ENCODE data around the gene BHLHE40. TPM values are rescaled to one million over a fixed set of nuclear protein-coding genes. Genes with fewer than 3 reads are reported as not detected.
A peak's percentile ranks its signal among the peaks of the same experiment; 100 is the strongest.

BHLHE40 gene
- total and polyA plus RNA-seq, 2 of the 13 experiments (the other 11 are each of a cell fraction or from before 2014, with no cell fraction given) = 1.8 to 51.0 TPM

GRCh38 chr3:5016211-5017161 lies 37.2 kb downstream of the BHLHE40 start (continued):
- no peak for TF ChIP-seq CEBPZ (IDR thresholded peaks at IDR 0.05; ENCODE audit: low read length)
- TF ChIP-seq CERS6 (CRISPR knock-in tag; IDR thresholded peaks at IDR 0.05) = no peak
- no peak for TF ChIP-seq ZFY (CRISPR knock-in tag; IDR thresholded peaks at IDR 0.05)
- TF ChIP-seq ZNF644 (CRISPR knock-in tag; IDR thresholded peaks at IDR 0.05; ENCODE audit: low read depth) = 0 out of 2 replicates have a peak, but pooled peaks have one; percentile 43
- no peak for TF ChIP-seq ZNF597 (CRISPR knock-in tag; IDR thresholded peaks at IDR 0.05)
- TF ChIP-seq BCLAF1 (IDR thresholded peaks at IDR 0.05) = no peak
- peak; percentile 66; the same call in 1 of the 2 replicates for TF ChIP-seq PPARG (CRISPR knock-in tag; conservative IDR thresholded peaks at IDR 0.05)
- no peak for TF ChIP-seq ATM (IDR thresholded peaks at IDR 0.05; ENCODE audit: borderline replicate concordance)
- TF ChIP-seq RARA (CRISPR knock-in tag; IDR thresholded peaks at IDR 0.05) = peak; percentile 98
- TF ChIP-seq LCORL (IDR thresholded peaks at IDR 0.05) = no peak
- TF ChIP-seq LCORL (CRISPR knock-in tag; IDR thresholded peaks at IDR 0.05) = peak; percentile 49; the same call in 1 of the 2 replicates
- TF ChIP-seq HNRNPL (IDR thresholded peaks at IDR 0.05; ENCODE audit: low read depth, low read length) = no peak
- no peak for TF ChIP-seq PREB (CRISPR knock-in tag; IDR thresholded peaks at IDR 0.05)
- no peak for TF ChIP-seq NR3C1 (CRISPR knock-in tag; IDR thresholded peaks at IDR 0.05)
- TF ChIP-seq KLF12 (CRISPR knock-in tag; IDR thresholded peaks at IDR 0.05; ENCODE audit: borderline replicate concordance) = no peak
- no peak for TF ChIP-seq ZSCAN25 (CRISPR knock-in tag; IDR thresholded peaks at IDR 0.05)
- no peak for TF ChIP-seq KDM5B (CRISPR knock-in tag; IDR thresholded peaks at IDR 0.05; ENCODE audit: borderline replicate concordance)
- no peak for TF ChIP-seq ZNF777 (CRISPR knock-in tag; IDR thresholded peaks at IDR 0.05)
- no peak for TF ChIP-seq HOXA9 (CRISPR knock-in tag; IDR thresholded peaks at IDR 0.05; ENCODE audit: borderline replicate concordance)
- TF ChIP-seq ZC3H13 (CRISPR knock-in tag; IDR thresholded peaks at IDR 0.05) = no peak
- no peak for TF ChIP-seq NFYC (CRISPR knock-in tag; IDR thresholded peaks at IDR 0.05)
